ENCODE data around the gene SPG11.
"Not testable (repeated sequence)": the region's sequence is repeated elsewhere in the genome, so short reads cannot be mapped to it uniquely, and the experiment has no call there.

SPG11 gene

GRCh38 chr15:44682211-44682610, 18.7 kb upstream of the SPG11 start:
- no peak for DNase-seq (ENCODE audit: low read depth)

DNA sequence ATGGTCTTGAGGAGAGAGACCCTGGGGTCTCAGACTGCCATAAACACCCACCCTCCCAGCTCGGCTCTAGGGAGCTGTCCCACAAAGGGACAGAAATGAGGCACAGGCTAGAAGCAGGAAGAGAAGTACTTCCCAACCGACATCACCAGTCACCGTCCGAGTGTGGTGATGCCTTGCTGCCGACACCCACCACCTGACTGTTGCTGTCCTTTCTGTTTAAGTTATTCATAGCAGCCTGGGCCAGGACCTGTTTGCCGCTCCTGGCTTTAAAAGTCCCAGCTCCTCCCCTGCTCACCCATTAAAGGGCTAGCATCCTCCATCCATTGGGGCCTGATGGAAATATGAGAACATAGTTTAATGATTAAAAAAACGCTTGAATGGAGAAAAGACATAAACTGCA, 13.2 kb upstream of the SPG11 start:
- no peak for DNase-seq (ENCODE audit: low read depth)

GRCh38 chr15:44675911-44676310, 12.4 kb upstream of the SPG11 start:
- DNase-seq (ENCODE audit: low read depth) = no peak

DNA sequence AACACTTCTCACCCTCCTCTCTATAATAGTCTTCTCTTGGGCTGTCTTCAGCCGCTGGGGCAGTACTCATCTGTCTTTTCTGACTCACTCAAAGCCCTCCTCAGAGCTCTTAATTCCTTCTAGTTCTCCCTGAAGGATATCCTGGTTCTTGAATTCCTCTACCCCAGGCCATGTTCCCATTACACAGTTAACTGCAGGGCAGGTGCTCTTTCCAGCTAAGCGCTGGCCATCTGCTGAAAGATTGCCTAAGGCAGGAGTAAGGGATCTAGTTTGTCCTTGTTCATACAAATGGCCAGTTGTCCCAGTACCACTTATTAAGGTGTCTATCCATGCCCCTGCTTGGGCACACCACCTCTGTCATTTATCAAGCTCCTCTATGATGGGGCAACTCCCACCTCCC, 10.2 kb upstream of the SPG11 start:
- no peak for DNase-seq (ENCODE audit: low read depth)

DNA sequence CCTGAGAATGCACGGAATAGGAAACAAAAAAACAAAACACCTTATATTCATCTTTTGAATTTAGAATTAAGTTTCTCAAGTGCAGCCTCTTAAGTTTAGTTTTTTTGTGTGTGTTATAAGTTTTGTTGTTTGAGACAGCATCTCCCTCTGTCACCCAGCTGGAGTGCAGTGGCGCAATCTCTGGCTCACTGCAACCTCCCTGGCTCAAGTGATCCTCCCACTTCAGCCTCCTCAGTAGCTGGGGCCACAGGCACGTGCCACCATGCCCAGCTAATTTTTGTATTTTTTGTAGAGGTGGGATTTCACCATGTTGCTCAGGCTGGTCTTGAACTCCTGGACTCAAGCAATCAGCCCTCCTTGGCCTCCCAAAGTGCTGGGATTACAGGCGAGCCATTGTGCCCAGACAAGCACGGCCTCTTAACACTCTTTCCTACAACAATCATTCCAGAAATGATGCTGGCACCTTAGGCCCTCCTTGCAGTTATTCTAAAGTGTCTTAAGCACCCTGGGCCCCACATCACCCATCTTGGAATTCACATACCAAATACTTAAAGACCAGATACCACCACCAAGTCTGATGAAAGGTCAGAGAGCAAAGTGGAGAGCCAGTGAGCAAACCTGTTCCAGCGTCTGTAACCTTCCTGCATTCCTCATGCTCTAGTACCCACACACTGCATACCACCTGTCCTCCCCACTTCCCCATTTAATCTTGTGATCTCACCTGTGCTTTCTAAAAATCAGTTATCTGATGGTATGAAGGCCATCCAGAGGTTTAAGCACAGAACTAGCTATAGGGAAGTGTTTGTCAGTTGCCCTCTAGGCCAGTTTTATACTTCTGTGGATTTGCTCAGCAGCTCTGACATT, 6.9 kb upstream of the SPG11 start:
- no peak for DNase-seq (ENCODE audit: low read depth)

DNA sequence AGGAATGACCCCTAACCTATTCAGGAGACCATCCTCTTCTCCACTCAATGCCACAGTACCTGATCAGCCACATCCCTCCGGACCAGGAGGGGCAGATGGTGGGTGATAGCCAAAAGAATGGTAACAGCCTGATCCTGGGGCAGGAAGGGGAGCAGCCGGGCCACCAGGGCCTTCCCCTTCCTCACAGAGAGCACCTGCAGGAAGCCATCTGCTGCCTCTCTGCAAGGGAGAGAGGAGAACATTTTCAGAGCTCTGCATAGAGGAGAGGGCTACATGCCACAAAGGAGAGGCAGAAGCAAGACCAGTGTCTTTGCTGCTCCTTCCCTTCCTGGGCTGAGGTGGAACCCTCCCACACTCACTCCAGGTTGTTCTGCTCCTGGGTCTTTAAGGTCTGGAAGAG, 5.5 kb upstream of the SPG11 start:
- DNase-seq (ENCODE audit: low read depth) = no peak

- DNase-seq (ENCODE audit: low read depth) = no peak
These were observed 3.5 kb upstream of the SPG11 start for GRCh38 chr15:44667039-44667360.

DNA sequence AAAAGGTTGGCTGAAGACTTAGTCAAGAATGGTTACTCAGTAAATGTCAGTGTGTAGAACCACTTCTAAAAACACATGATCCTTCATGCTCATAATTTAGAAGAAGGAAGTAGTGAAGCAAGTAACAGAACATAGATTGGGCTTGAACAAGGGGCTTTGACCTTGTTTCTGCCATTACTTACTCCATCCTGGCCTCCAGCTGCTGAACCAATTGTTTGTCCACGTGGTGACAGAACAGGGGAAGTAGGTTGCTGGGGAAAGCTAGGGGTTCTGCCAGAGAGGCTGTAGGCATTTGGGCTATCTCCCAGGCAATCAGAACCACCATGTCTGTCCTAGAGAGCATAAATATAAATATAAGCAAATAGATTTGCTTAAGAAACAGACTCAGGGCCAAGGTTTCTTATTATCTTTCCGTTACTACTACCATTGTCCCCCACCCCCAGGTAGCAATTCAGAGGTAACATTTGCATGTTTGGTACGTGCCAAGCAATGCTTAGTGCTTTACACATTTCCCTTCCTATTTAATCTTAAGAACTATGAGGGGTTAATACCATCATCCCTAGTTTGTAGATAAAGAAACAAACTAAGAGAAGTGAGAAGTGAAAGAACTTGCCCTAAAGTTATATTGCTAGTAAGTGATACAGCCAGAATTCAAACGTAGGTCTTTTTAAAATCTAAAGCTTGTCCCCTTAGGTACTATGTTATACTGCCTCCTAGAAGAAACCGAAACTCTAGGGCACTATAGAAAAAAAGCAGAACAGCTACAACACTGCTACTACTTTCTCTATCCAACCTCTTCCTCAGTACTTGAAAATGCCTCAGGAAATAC, 3.0 kb upstream of the SPG11 start:
- no peak for DNase-seq (ENCODE audit: low read depth)

GRCh38 chr15:44662478-44663409, 718 bp downstream of the SPG11 start:
- no peak for DNase-seq (ENCODE audit: low read depth)

GRCh38 chr15:44661576-44661975, 1.9 kb downstream of the SPG11 start:
- no peak for DNase-seq (ENCODE audit: low read depth)

GRCh38 chr15:44659056-44659455, 4.4 kb downstream of the SPG11 start:
- no peak for DNase-seq (ENCODE audit: low read depth)

- no peak for DNase-seq (ENCODE audit: low read depth)
These were observed 6.1 kb downstream of the SPG11 start for GRCh38 chr15:44657378-44657777.

DNA sequence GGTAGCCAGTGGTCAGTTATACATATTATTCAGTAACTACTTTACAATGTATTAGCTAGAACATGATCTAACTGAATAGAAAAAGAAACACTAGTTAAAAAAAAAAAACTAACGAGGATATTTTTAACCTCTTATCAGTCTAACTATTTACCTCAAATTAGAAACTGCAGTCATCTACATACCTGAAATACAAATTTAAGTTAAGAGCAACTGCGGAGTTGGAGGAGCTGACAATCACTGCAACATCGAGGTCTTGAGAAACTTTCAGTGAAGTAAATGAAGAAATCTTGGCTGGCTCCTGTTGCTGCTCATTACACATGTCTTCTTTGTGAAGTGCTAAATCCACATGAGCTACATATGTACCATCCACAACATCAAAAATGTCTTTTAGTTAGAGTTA, 6.5 kb downstream of the SPG11 start:
- no peak for DNase-seq (ENCODE audit: low read depth)

DNA sequence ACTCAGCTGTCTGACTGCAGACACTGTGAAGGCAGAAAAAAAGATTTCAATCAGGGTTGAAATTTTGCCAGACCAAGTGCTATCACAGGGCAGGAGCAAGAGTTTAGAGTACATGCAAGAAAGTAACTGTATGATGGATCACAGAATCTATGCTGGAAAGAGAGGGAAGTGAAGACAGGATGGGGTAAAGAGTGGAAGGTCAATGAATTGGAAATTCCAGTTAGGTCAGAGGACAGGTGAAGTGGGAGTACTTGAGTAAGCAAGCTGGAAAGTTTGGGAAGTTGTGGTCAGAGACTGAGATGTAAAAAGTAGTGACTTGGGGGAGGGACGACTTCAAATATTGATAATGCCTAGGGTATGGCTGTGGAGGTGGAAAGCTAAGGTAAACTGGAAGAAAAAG, 7.2 kb downstream of the SPG11 start:
- no peak for DNase-seq (ENCODE audit: low read depth)

DNA sequence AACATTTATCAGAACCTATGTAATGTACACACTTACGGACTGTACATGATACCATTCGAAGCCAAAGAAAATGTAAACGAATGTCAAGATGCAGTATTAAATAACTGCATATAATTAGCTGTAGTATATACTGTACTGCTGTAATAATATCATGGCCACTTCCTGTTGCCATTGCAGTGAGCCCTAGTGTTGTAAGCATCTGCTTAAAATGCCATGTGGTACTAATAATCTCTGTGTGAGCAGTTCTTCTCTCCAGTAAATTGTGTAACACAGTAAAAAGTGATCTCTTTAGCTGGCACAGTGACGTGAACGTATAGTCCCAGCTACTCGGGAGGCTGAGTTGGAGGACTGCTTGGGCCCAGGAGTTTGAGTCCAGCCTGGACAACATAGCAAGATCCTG, 8.6 kb downstream of the SPG11 start:
- peak; percentile 13 for DNase-seq (ENCODE audit: low read depth)

DNA sequence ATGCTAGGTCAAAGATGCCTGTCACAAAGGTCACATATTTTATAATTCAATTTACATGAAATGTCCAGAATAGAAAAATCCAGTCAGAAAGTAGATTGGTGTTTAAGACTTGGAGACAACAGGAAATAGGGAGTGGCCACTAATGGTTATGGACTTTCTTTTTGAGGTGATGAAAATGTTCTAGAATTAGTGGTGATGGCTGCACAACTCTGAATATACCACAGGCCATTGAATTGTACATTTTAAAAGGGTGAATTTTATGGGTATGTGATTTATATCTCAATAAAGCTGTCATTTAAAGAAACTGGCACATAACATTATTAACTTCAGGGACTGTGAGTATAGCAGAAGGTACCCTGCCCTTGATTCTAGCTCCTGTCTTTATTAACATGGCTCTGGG, 15.8 kb downstream of the SPG11 start:
- no peak for DNase-seq (ENCODE audit: low read depth)

DNA sequence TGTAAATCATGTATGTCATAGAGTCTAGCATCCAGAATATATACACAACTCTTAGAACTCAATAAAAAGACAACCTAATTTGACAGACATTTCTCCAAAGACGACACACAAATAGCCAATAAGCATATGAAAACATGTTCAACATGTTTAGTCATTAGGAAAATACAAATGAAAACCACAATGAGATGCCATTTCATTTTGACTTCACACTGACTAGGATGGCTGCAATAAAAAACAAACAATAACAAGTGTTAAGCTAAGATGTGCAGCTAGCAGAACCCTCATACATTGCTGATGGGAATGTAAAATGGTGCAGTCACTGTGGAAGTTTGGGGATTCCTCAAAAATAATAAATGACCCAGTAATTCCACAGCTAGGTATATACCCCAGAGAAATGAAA, 16.4 kb downstream of the SPG11 start:
- DNase-seq (ENCODE audit: low read depth) = no peak

DNA sequence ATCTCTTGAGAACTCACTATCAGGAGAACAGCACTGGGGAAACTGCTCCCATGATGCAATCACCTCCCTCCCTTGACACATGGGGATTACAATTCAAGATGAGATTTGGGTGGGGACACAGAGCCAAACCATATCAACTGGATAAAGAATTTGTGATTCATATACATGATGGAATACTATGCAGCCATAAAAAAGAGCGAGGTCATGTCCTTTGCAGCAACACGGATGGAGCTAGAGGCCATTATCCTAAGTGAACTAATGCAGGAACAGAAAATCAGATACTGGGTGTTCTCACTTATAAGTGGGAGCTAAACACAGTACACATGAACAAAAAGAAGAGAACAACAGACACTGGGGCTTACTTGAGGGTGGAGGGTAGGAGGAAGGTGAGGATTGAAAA, 17.0 kb downstream of the SPG11 start:
- no peak for DNase-seq (ENCODE audit: low read depth)

- no peak for DNase-seq (ENCODE audit: low read depth)
These were observed 21.8 kb downstream of the SPG11 start for GRCh38 chr15:44641651-44642050.

GRCh38 chr15:44636976-44637375, 26.5 kb downstream of the SPG11 start:
- no peak for DNase-seq (ENCODE audit: low read depth)

- peak; percentile 19 for DNase-seq (ENCODE audit: low read depth)
These were observed 29.9 kb downstream of the SPG11 start for GRCh38 chr15:44633603-44634002.

- DNase-seq (ENCODE audit: low read depth) = not testable (repeated sequence)
These were observed 38.2 kb downstream of the SPG11 start for GRCh38 chr15:44625286-44625685.
